Natural killer cell (primary cell): ENCODE results near the gene ZNF655. TPM values are rescaled to one million over a fixed set of nuclear protein-coding genes. Genes with fewer than 3 reads are reported as not detected.

Experiments
- ATAC-seq, 3 donors: fragments of 150-1000 bp in 2 of 3; fragments of 200-7000 bp in 1 of 3; cut with Tn5 transposase; 1 replicate in 1 of 3; 2 replicates in 2 of 3; pipeline ENCODE4 v1.10.0; 2021; ENCODE audit warnings: mild to moderate bottlenecking in 2 of 3, moderate library complexity in 2 of 3
- DNase-seq, 2 donors: peaks; one replicate each; pipeline versions ENCODE4 v3.0.0 to v3.0.0-alpha.2; 2013 to 2021; ENCODE audit warnings: mixed read lengths in 1 of 2
- H3K27ac ChIP-seq: one replicate; pipeline ENCODE4 v1.5.1; 2013; ENCODE audit warnings: mild to moderate bottlenecking, low read length
- H3K27me3 ChIP-seq: one replicate; pipeline ENCODE4 v1.6.1; 2013; ENCODE audit warnings: low read length; ENCODE audit not compliant: control insufficient read depth, insufficient read depth
- H3K36me3 ChIP-seq: one replicate; pipeline ENCODE4 v1.6.1; 2013; ENCODE audit warnings: low read length; ENCODE audit not compliant: control insufficient read depth, insufficient read depth
- H3K4me1 ChIP-seq: one replicate; pipeline ENCODE4 v1.6.1; 2013; ENCODE audit warnings: low read length; ENCODE audit not compliant: control insufficient read depth, insufficient read depth
- H3K4me3 ChIP-seq: one replicate; pipeline ENCODE4 v1.5.1; 2013; ENCODE audit warnings: low read length
- H3K9me3 ChIP-seq: one replicate; pipeline ENCODE4 v1.6.1; 2013; ENCODE audit warnings: low read length; ENCODE audit not compliant: control insufficient read depth, insufficient read depth
- H3K27ac Mint-ChIP-seq, 2 donors: one replicate each; pipeline ENCODE4 v1.8.0; 2022; ENCODE audit warnings: mild to moderate bottlenecking in 2 of 2, mixed read lengths in 2 of 2, moderate library complexity in 1 of 2
- H3K27me3 Mint-ChIP-seq, 2 donors: one replicate each; pipeline ENCODE4 v1.8.0; 2022; ENCODE audit warnings: low read depth in 2 of 2, mixed read lengths in 2 of 2
- H3K36me3 Mint-ChIP-seq: one replicate; pipeline ENCODE4 v1.8.0; 2022; ENCODE audit warnings: mixed read lengths
- H3K4me1 Mint-ChIP-seq, 2 donors: one replicate each; pipeline ENCODE4 v1.8.0; 2022; ENCODE audit warnings: mixed read lengths in 2 of 2
- H3K4me3 Mint-ChIP-seq: one replicate; pipeline ENCODE4 v1.8.0; 2022; ENCODE audit warnings: mild to moderate bottlenecking, moderate library complexity, mixed read lengths
- H3K9me3 Mint-ChIP-seq, 2 donors: one replicate each; pipeline ENCODE4 v1.8.0; 2022; ENCODE audit warnings: mixed read lengths in 2 of 2
- CTCF ChIP-seq: fragments of 200-600 bp; IDR thresholded peaks from one replicate; pipeline ENCODE4 v1.8.0; 2022; ENCODE audit warnings: antibody characterized with exemption
- WGBS: methylation state at CpG from one replicate; pipeline ENCODE4 v1.1.7; 2013; ENCODE audit warnings: missing lambda C conversion rate; ENCODE audit not compliant: insufficient coverage; 5-methylcytosine and 5-hydroxymethylcytosine counted together
- intact Hi-C: fragments of 100-400 bp; cut with micrococcal nuclease; formaldehyde crosslinking; loops from one replicate; pipeline ENCODE4 v1.14.2; 2022
- total RNA-seq, 4 donors: library from RNA; stranded (reverse); fragments of 120-200 nt in 1 of 4; gene quantifications; one replicate each; pipeline versions ENCODE4 v1.2.3 to v1.2.4, GENCODE V29; 2013 to 2022

ZNF655 gene
- total RNA-seq, 3 donors from 2014 or later (not counting 1 experiment from before 2014, with no cell fraction given): 171 to 214 (median 196) TPM

DNA sequence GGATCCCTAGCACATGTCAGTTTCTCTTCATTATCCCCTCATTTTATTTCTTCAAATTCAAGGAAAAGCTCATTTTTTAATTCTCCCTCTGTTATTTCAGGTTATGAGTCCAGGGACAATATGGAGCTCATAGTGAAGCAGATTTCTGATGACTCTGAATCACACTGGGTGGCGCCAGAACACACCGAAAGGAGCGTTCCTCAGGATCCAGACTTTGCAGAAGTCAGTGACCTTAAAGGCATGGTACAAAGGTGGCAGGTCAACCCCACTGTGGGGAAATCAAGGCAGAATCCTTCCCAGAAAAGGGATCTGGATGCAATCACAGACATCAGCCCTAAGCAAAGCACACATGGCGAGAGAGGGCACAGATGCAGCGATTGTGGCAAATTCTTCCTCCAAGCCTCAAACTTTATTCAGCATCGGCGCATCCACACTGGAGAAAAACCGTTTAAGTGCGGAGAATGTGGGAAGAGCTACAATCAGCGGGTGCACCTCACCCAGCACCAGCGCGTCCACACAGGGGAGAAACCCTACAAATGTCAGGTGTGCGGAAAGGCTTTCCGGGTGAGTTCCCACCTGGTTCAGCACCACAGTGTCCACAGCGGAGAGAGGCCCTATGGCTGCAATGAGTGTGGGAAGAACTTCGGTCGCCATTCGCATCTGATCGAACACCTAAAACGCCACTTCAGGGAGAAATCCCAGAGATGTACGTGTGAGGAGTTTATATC, 32.6 kb upstream of the ZNF655 start:
- H3K36me3 ChIP-seq: peaks cover 25% of the 10 kb centered on the region
- no peaks in the 10 kb centered on the region for H3K27me3 ChIP-seq
- ATAC-seq (no peak), DNase-seq (peak in 1 of 2 donors; percentile 46)
- no peak overlapping the region for H3K4me3 ChIP-seq
- H3K4me3 Mint-ChIP-seq: no peak overlapping the region
- H3K9me3 Mint-ChIP-seq: peaks cover 0 to 4% of the 10 kb centered on the region in 2 donors
- intact Hi-C loops: no loop called here
- TF ChIP-seq CTCF: no peak
- no peak overlapping the region for H3K27ac Mint-ChIP-seq
- H3K4me1 Mint-ChIP-seq: no peaks in the 10 kb centered on the region
- H3K27me3 Mint-ChIP-seq: no peaks in the 10 kb centered on the region
- H3K4me1 ChIP-seq: no peaks in the 10 kb centered on the region
- H3K9me3 ChIP-seq: peaks cover 5% of the 10 kb centered on the region
- H3K27ac ChIP-seq: no peak overlapping the region
- H3K36me3 Mint-ChIP-seq: peaks cover 25% of the 10 kb centered on the region
- WGBS: 97% methylated on average over 21 of the region's 21 CpGs

- WGBS: 99% methylated on average over 12 of the region's 12 CpGs
- Histone ChIP-seq H3K9me3 (peaks cover 32% of the 10 kb centered on the region), H3K27ac (no peak overlapping the region), H3K36me3 (peaks cover 24% of the 10 kb centered on the region), H3K27me3 (no peaks in the 10 kb centered on the region), H3K4me3 (no peak overlapping the region), H3K4me1 (no peaks in the 10 kb centered on the region)
- H3K27ac Mint-ChIP-seq: no peak overlapping the region
- no peak for ATAC-seq
- H3K9me3 Mint-ChIP-seq: peaks cover 6 to 11% of the 10 kb centered on the region in 2 donors
- no peak for DNase-seq
- peaks cover 21% of the 10 kb centered on the region for H3K36me3 Mint-ChIP-seq
- no peak overlapping the region for H3K4me3 Mint-ChIP-seq
- TF ChIP-seq CTCF: no peak
- intact Hi-C loops: no loop called here
- H3K4me1 Mint-ChIP-seq: no peaks in the 10 kb centered on the region
- no peaks in the 10 kb centered on the region for H3K27me3 Mint-ChIP-seq
Observed at GRCh38 chr7:99531354-99531765, 27.1 kb upstream of the ZNF655 start.

- H3K4me1 Mint-ChIP-seq: no peaks in the 10 kb centered on the region
Observed at GRCh38 chr7:99535667-99536066, 22.8 kb upstream of the ZNF655 start.

More at GRCh38 chr7:99535667-99536066, 22.8 kb upstream of the ZNF655 start:
- Mint-ChIP-seq H3K9me3 (peaks cover 6 to 7% of the 10 kb centered on the region in 2 donors), H3K36me3 (peaks cover 15% of the 10 kb centered on the region), H3K27me3 (no peaks in the 10 kb centered on the region), H3K4me3 (no peak overlapping the region), H3K27ac (no peak overlapping the region)
- Histone ChIP-seq H3K27me3 (no peaks in the 10 kb centered on the region), H3K27ac (no peak overlapping the region), H3K9me3 (peaks cover 41% of the 10 kb centered on the region), H3K4me1 (no peaks in the 10 kb centered on the region), H3K4me3 (no peak overlapping the region), H3K36me3 (peaks cover 13% of the 10 kb centered on the region)
- intact Hi-C loops: no loop called here
- 100% methylated on average over 1 of the region's 2 CpGs for WGBS
- TF ChIP-seq CTCF: no peak
- ATAC-seq (no peak), DNase-seq (no peak)
